SK-N-SH (cell line): Measurements from ENCODE around the gene MYCL.

Experiments
- CHD2 ChIP-seq: fragments of 150-350 bp; IDR thresholded peaks from 2 replicates; pipeline ENCODE4 v1.6.1; 2018; ENCODE audit warnings: low read length; ENCODE audit not compliant: partially characterized antibody
- CTCF ChIP-seq: fragments of 200-600 bp; sonication (generic); IDR thresholded peaks from 2 replicates; pipeline ENCODE4 v1.6.1; 2017; ENCODE audit warnings: antibody characterized with exemption, mild to moderate bottlenecking, moderate library complexity
- EZH2phosphoT487 ChIP-seq: fragments of 200-600 bp; sonication (generic); IDR thresholded peaks from 2 replicates; pipeline ENCODE4 v1.6.1; 2017; ENCODE audit warnings: low read depth, mixed run types, mild to moderate bottlenecking, antibody characterized with exemption, moderate library complexity, borderline replicate concordance

GRCh38 chr1:39915499-39916129 is 13.9 kb upstream of the MYCL start:
- TF ChIP-seq EZH2phosphoT487 (no peak), CHD2 (no peak), CTCF (no peak)
